Thyroid gland (tissue), 4 donors: ENCODE results near the gene MISP. TPM values are rescaled to one million over a fixed set of nuclear protein-coding genes. Genes with fewer than 3 reads are reported as not detected.
A peak's percentile ranks its signal among the peaks of the same experiment; 100 is the strongest.

ENCODE experiments used
- DNase-seq, 2 donors: peaks; one replicate each; pipeline ENCODE4 v3.0.0-alpha.2; 2019
- H3K27ac ChIP-seq, 3 donors: fragments of 200-600 bp; sonication (generic); 1 replicate in 2 of 3; 2 replicates in 1 of 3; pipeline ENCODE4 v1.5.1; 2016 to 2019; ENCODE audit warnings: mild to moderate bottlenecking in 1 of 3, moderate library complexity in 1 of 3
- H3K27me3 ChIP-seq: fragments of 200-600 bp; sonication (generic); one replicate; pipeline ENCODE4 v1.5.1; 2019
- H3K36me3 ChIP-seq, 2 donors: fragments of 200-600 bp; sonication (generic); one replicate each; pipeline ENCODE4 v1.5.1; 2016 to 2019
- H3K4me1 ChIP-seq, 2 donors: fragments of 200-600 bp; sonication (generic); one replicate each; pipeline ENCODE4 v1.5.1; 2017 to 2019
- H3K4me3 ChIP-seq, 3 donors: fragments of 200-600 bp; sonication (generic); replicated peaks in 1 of 3; 1 replicate in 2 of 3; 2 replicates in 1 of 3; pipeline ENCODE4 v1.5.1; 2016; ENCODE audit warnings: mild to moderate bottlenecking in 1 of 3
- H3K9me3 ChIP-seq: fragments of 200-600 bp; sonication (generic); one replicate; pipeline ENCODE4 v1.5.1; 2017
- POLR2A ChIP-seq, 2 donors: fragments of 450-650 bp; IDR thresholded peaks; one replicate each; pipeline ENCODE4 v1.6.1; 2017; ENCODE audit warnings: antibody characterized with exemption in 2 of 2, mild to moderate bottlenecking in 2 of 2, moderate library complexity in 1 of 2
- WGBS, 2 donors: methylation state at CpG; one replicate each; pipeline ENCODE4 v1.1.5; 2017; 5-methylcytosine and 5-hydroxymethylcytosine counted together
- intact Hi-C: fragments of 100-400 bp; cut with DNase I; formaldehyde crosslinking; loops from one replicate; pipeline ENCODE4 v1.15.1; 2023
- total RNA-seq, 4 donors: library from RNA; depleted of rRNA; stranded (reverse); fragments of >200 nt; gene quantifications; one replicate each; pipeline ENCODE4 v1.2.3, GENCODE V29; 2016
- TF ChIP-seq, protein P1 (sequence below), 6 experiments: fragments of 200-600 bp in 3 of 6; fragments of 450-650 bp in 3 of 6; sonication (generic) in 3 of 6; IDR thresholded peaks; one replicate each; pipeline ENCODE4 v1.5.1; 2016 to 2019; ENCODE audit warnings: antibody characterized with exemption in 6 of 6, mild to moderate bottlenecking in 2 of 6, inconsistent platforms in 1 of 6, moderate library complexity in 1 of 6

Gene MISP
- total RNA-seq, 4 donors from 2014 or later = 0.63 to 0.68 TPM; not detected in 2

DNA sequence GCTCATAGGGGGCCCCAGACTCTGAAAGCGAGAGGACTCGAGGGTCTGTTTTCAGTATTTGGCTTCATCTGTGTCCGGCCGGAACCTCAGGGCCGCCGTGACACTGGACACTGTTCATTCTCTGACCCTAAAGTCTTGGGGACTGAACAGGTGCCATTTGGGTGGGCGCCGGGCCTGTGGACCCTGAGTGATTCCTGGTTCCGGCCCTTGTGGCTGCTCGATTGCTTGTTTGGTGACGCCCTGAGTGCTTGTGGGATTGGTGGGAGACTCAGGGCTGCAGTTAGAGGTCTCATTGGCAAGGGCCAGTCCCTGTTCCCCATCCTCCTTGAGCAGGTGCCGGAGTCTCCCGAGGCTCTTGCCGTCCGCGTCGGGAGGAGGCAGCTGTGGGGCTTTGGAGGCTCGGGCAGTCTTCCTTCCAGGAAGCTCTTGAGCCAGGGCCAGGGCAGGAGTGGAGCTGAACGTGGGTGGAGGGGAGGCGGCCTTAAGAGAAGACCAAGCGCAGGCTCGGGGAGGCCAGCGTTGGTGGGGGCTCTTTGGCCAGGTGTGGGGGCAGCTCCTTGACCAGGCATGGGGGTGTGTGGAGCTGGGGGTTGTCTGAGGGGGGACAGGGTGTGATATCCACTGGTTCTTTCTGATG is 51.1 kb downstream of the MISP start:
- intact Hi-C loops = no loop called here
- H3K9me3 ChIP-seq = no peaks in the 10 kb centered on the region
- TF ChIP-seq, protein P1, sequence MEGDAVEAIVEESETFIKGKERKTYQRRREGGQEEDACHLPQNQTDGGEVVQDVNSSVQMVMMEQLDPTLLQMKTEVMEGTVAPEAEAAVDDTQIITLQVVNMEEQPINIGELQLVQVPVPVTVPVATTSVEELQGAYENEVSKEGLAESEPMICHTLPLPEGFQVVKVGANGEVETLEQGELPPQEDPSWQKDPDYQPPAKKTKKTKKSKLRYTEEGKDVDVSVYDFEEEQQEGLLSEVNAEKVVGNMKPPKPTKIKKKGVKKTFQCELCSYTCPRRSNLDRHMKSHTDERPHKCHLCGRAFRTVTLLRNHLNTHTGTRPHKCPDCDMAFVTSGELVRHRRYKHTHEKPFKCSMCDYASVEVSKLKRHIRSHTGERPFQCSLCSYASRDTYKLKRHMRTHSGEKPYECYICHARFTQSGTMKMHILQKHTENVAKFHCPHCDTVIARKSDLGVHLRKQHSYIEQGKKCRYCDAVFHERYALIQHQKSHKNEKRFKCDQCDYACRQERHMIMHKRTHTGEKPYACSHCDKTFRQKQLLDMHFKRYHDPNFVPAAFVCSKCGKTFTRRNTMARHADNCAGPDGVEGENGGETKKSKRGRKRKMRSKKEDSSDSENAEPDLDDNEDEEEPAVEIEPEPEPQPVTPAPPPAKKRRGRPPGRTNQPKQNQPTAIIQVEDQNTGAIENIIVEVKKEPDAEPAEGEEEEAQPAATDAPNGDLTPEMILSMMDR (IDR thresholded peaks at IDR 0.05) = no peak
- no peak for TF ChIP-seq POLR2A (IDR thresholded peaks at IDR 0.05)
- H3K27me3 ChIP-seq = no peaks in the 10 kb centered on the region
- peaks cover 43 to 51% of the 10 kb centered on the region in 2 donors for H3K4me1 ChIP-seq
- DNase-seq = peak; percentile 62 to 72
- peaks cover 34 to 35% of the 10 kb centered on the region in 2 donors for H3K36me3 ChIP-seq
- peak overlapping the region in 2 of 3 donors; percentile 93 to 94 for H3K27ac ChIP-seq
- 20% methylated on average over 1 of the region's 23 CpGs; no CpG with 5 or more reads in 1 of the 2 donors for WGBS, 2 donors
- peak overlapping the region in 1 of 3 donors; percentile 11 for H3K4me3 ChIP-seq

DNA sequence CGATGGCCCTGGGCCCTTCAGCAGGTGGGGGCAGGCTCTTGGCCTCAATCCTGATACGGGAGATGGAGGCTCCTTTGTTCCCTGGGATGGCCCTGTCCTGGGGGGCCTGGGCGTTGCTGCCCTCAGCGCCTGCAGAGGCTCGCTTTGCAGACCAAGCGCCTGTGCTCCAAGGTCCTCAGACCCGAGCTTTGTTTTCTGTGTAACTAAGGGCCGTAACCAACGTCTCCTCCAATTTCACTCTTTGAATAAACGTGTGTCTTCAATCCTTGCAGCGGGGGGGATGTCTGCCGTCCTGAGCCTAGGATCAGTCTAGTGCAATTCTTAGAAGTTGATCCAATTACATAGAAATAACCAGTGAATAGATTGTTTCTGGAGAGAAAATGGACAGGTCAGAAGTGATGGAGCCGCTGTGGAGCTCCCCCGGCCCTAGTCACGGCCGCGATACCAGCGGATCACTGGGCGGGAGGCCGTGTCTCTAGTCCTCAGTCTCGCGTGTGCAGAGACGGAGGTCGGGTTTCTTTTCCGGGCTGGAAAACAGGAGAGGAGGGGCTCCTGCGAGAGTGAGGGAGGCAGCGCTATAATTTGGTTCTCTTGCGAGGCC is 51.7 kb downstream of the MISP start:
- intact Hi-C loops = no loop called here
- Histone ChIP-seq H3K27ac (peak overlapping the region in 1 of 3 donors; percentile 94), H3K4me1 (peaks cover 43 to 51% of the 10 kb centered on the region in 2 donors), H3K9me3 (no peaks in the 10 kb centered on the region), H3K27me3 (no peaks in the 10 kb centered on the region), H3K4me3 (no peak overlapping the region), H3K36me3 (peaks cover 40 to 41% of the 10 kb centered on the region in 2 donors)
- TF ChIP-seq, protein P1 (IDR thresholded peaks at IDR 0.05) = no peak
- no peak for TF ChIP-seq POLR2A (IDR thresholded peaks at IDR 0.05)
- DNase-seq = no peak
- 40 to 50% methylated on average over 26 to 28 of the region's 28 CpGs for WGBS, 2 donors

DNA sequence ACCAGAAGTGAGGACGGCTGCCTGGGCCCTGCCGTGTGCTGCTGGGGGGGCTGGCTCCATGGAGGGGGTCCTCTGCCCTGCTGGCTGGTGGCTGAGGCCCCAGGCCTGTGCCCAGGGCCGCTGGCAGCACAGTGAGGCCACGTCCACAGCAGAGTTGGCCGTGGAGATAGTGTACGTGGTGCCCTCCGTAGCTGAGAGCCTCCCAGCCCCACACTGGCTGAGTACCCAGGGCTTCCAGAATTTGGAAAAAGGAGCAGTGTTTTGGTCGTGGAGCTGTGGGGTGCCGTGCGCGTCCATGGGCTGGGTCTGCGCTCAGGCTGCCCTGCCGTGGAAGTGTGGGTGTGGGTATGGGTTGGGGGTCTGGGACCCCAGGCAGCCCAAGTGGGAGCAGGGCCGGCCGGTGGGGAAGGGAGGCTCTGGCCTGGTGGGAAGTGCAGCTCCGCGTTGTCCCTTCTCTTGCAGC is 52.2 kb downstream of the MISP start:
- TF ChIP-seq, protein P1 (IDR thresholded peaks at IDR 0.05) = no peak
- TF ChIP-seq POLR2A (IDR thresholded peaks at IDR 0.05) = no peak
- no peaks in the 10 kb centered on the region for H3K9me3 ChIP-seq
- peaks cover 46% of the 10 kb centered on the region in 2 donors for H3K36me3 ChIP-seq
- DNase-seq = no peak
- no peak overlapping the region for H3K27ac ChIP-seq
- H3K4me3 ChIP-seq = no peak overlapping the region
- H3K4me1 ChIP-seq = peaks cover 43 to 51% of the 10 kb centered on the region in 2 donors
- 79 to 91% methylated on average over 11 to 12 of the region's 17 CpGs for WGBS, 2 donors
- H3K27me3 ChIP-seq = no peaks in the 10 kb centered on the region
- intact Hi-C loops = no loop called here

DNA sequence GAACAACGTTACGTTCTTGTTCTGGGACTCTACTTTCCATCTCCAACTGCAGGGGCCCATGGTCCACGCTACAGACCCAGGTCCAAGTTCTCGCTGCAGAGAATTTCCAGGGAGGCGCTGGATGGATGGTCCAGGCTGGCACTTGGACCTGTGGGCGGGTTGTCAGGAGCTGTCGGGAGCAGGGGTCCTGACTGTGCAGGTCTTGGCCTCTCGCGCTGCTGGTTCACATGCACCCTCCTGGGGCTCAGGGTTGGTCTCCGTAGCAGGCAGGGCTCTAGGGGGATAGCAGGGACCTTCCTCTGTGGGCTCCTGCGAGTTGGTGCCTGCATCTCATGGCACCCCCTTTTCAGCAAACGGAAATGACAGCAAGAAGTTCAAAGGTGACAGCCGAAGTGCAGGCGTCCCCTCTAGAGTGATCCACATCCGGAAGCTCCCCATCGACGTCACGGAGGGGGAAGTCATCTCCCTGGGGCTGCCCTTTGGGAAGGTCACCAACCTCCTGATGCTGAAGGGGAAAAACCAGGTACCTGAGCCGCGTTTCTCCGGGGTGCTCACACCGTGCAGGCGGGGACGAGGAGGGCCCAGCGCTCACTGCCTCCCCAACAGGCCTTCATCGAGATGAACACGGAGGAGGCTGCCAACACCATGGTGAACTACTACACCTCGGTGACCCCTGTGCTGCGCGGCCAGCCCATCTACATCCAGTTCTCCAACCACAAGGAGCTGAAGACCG is 52.9 kb downstream of the MISP start:
- Histone ChIP-seq H3K27ac (no peak overlapping the region), H3K4me1 (peaks cover 41 to 47% of the 10 kb centered on the region in 2 donors), H3K4me3 (no peak overlapping the region), H3K27me3 (no peaks in the 10 kb centered on the region), H3K36me3 (peaks cover 53% of the 10 kb centered on the region in 2 donors), H3K9me3 (no peaks in the 10 kb centered on the region)
- intact Hi-C loops = no loop called here
- WGBS, 2 donors = 80 to 85% methylated on average over 2 to 28 of the region's 31 CpGs
- DNase-seq = no peak
- TF ChIP-seq, protein P1 (IDR thresholded peaks at IDR 0.05) = no peak
- TF ChIP-seq POLR2A (IDR thresholded peaks at IDR 0.05) = no peak
